ENCODE measurements around the gene CNKSR3.

CNKSR3 gene

DNA sequence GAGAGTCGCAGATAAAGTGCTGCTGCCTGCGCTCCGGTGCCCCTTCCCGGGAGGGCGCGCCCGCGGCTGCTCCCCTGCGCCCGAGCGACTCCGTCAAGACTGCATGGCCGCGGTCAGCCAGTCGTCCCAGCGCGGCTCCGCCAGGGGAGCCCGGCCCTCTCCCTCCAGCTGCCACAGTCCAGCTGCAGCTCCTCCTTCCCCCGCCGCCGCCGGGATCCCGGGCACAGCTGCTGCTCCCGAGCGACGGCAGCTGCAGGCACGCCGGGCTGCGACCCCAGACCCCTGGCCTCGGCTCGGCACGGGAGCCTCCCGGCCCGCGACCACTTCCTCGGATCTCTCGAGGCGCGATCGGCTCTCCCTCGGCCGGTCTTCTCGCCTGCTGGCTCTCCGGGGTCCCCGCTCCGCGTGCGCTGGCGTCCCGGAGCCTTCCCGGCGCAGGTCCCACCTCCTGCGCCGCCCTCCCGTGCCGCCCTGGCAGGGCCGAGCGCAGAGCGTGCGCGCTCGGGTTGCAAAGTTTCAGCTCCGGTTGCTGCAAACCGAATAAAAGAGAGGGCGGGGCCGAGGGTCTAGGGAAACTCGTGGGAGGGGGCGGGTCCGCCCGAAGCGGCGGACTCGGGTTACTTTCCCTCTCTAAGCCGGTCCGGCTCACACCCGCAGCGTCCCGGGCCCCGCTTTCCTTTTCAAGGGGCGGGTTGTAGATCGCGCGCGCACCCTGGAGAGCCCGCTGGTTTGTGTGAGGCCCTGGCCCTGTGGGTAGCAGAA lies at the start of gene CNKSR3:
Gene CNKSR3, minus strand, starts transcription at position 542 of the 762 bp plus-strand sequence. CDS start 571 bp downstream, outside the sequence.
- H3K4me3 ChIP-seq (ENCODE audit: low read length) = peak within 1 kb of the TSS; percentile 85
- peak; percentile 89 for DNase-seq (ENCODE audit: low read depth)
- TF ChIP-seq CTCF (conservative IDR thresholded peaks at IDR 0.05; ENCODE audit: low read length) = 0 out of 2 replicates have a peak, but pooled peaks have one; percentile 1

- TF ChIP-seq CTCF (conservative IDR thresholded peaks at IDR 0.05; ENCODE audit: low read length) = no peak
- no peak for DNase-seq (ENCODE audit: low read depth)
- no peak overlapping the region for H3K4me3 ChIP-seq (ENCODE audit: low read length)
Measured at GRCh38 chr6:154558984-154559383, 48.5 kb upstream of the CNKSR3 start.

GRCh38 chr6:154558513-154558912 lies 48.0 kb upstream of the CNKSR3 start:
- no peak for TF ChIP-seq CTCF (conservative IDR thresholded peaks at IDR 0.05; ENCODE audit: low read length)
- no peak overlapping the region for H3K4me3 ChIP-seq (ENCODE audit: low read length)
- no peak for DNase-seq (ENCODE audit: low read depth)

DNA sequence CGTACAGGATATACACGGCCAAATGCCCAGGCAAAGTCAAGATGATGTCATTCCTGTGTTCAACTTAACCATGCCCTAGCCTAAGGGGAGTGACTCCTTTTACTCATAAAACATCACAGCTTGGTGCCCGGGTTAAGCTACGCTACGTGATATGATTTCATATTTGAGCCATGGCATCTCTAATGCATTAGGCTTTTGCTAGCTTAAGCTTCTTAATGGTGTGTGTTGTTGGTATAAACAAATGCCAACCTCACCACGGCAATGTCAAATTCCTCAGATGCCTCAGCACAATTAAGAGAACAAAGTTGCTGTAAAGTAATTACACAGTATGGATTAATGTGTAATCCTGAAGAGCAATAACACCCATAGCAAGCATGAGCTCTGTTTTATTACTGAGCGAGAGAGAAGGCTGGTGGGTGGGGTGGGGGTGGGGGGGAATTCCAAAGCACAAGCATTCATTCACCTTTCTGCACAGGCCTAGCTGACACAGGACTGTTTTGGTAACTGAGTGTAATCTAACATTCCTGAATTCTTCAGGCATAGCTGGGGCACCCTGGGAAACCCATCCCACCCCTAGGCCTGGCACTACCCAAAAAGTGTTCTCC lies 44.7 kb upstream of the CNKSR3 start:
- no peak for TF ChIP-seq CTCF (conservative IDR thresholded peaks at IDR 0.05; ENCODE audit: low read length)
- peak; percentile 3 for DNase-seq (ENCODE audit: low read depth)
- no peak overlapping the region for H3K4me3 ChIP-seq (ENCODE audit: low read length)

DNA sequence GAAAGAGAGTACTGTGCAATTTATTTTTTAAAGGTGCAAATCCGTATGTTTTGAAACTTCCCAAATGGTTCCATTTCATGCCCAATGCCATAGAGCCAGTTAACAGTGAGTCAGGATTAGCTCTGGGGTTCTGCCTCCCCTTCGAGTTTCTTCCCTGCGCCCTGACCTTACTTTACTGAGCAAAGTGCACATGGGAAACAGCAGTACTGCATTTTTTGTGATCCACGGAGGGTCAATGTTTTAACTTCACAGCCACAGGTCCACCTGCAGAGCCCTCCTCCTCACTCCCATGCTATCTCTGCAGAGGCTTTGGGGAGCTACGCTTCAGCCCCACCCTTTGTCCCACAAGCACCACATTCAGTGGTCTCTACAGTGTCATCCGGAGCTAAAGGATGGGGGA lies 44.0 kb upstream of the CNKSR3 start:
- TF ChIP-seq CTCF (conservative IDR thresholded peaks at IDR 0.05; ENCODE audit: low read length) = no peak
- no peak overlapping the region for H3K4me3 ChIP-seq (ENCODE audit: low read length)
- no peak for DNase-seq (ENCODE audit: low read depth)

DNA sequence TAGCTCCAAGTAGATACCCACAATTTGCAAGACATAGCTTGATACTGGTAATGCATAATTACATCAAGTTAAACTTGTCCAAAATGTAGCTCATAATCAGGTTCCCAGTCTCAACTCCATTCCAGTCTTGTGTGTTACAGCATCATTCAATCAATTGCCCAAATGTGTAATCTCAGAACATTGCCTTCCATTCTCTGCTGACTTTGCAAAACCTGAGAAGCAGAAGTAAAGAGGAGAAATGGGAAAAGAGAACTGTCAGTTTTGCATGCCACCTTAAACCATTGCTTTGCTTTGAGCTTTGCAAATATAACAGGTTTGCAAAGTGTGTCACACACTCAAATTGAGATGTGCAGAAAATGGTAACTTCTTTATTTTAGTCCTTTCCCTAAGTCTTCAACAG lies 40.3 kb upstream of the CNKSR3 start:
- DNase-seq (ENCODE audit: low read depth) = no peak
- no peak overlapping the region for H3K4me3 ChIP-seq (ENCODE audit: low read length)
- TF ChIP-seq CTCF (conservative IDR thresholded peaks at IDR 0.05; ENCODE audit: low read length) = no peak

- no peak for TF ChIP-seq CTCF (conservative IDR thresholded peaks at IDR 0.05; ENCODE audit: low read length)
- H3K4me3 ChIP-seq (ENCODE audit: low read length) = no peak overlapping the region
- DNase-seq (ENCODE audit: low read depth) = no peak
Measured at GRCh38 chr6:154549179-154549578, 38.7 kb upstream of the CNKSR3 start.

Measured in AG10803 (cell line).